ENCODE data around the gene NTRK2.

DNA sequence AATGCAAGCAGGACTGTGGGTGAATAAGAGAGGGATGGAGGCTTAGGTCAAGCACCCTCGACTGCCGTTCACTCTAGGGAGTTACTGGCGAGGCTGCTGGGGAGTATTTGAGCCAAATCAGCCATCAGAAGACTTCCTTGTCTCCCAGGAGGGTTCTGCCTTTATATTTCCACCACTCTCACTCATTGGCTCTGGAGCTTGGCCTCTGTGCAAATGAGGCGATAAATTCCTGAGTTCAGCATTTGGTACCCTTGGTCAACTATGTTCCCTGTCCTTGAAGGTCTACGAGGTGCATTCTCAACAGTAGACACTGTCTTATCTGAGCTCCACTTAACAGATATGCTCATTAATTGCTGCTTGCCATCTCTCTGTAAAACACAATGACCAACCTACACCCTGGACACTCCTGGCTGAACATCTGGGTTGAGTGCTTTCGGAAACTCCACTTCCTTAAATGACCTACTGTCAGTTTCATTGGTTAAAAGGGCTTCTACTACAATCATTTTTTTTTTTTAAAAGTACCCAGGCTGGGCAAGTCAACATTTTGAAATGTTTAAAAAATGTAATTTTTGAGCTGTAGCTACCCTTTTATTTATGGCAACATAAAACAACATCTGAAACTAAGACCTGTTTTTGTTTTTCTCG, 153.2 kb downstream of the NTRK2 start:
- TF ChIP-seq, protein P1, sequence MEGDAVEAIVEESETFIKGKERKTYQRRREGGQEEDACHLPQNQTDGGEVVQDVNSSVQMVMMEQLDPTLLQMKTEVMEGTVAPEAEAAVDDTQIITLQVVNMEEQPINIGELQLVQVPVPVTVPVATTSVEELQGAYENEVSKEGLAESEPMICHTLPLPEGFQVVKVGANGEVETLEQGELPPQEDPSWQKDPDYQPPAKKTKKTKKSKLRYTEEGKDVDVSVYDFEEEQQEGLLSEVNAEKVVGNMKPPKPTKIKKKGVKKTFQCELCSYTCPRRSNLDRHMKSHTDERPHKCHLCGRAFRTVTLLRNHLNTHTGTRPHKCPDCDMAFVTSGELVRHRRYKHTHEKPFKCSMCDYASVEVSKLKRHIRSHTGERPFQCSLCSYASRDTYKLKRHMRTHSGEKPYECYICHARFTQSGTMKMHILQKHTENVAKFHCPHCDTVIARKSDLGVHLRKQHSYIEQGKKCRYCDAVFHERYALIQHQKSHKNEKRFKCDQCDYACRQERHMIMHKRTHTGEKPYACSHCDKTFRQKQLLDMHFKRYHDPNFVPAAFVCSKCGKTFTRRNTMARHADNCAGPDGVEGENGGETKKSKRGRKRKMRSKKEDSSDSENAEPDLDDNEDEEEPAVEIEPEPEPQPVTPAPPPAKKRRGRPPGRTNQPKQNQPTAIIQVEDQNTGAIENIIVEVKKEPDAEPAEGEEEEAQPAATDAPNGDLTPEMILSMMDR (IDR thresholded peaks at IDR 0.05) = no peak
- TF ChIP-seq POLR2AphosphoS5 (IDR thresholded peaks at IDR 0.05) (no peak), EP300 (IDR thresholded peaks at IDR 0.05) (no peak), POLR2A (IDR thresholded peaks at IDR 0.05) (no peak)
